Activated effector memory CD4-positive, alpha-beta T cell treated with Interleukin-2 at 50 U/mL for 16 hours (primary cell): Measurements from ENCODE around the gene BBS9.
"Not testable (repeated sequence)": the region's sequence is repeated elsewhere in the genome, so short reads cannot be mapped to it uniquely, and the experiment has no call there.

Experiments used
- DNase-seq: peaks from one replicate; pipeline ENCODE4 v3.0.0-alpha.2; 2020

The BBS9 gene

GRCh38 chr7:33286501-33286900 is 157.1 kb downstream of the BBS9 start:
- no peak for DNase-seq

GRCh38 chr7:33287738-33288137 is 158.4 kb downstream of the BBS9 start:
- no peak for DNase-seq

- DNase-seq: no peak
Measured at GRCh38 chr7:33298848-33299247, 169.5 kb downstream of the BBS9 start.

- no peak for DNase-seq
Measured at GRCh38 chr7:33299425-33299824, 170.1 kb downstream of the BBS9 start.

- no peak for DNase-seq
Measured at GRCh38 chr7:33300131-33300530, 170.8 kb downstream of the BBS9 start.

- DNase-seq: no peak
Measured at GRCh38 chr7:33300742-33301141, 171.4 kb downstream of the BBS9 start.

- not testable (repeated sequence) for DNase-seq
Measured at GRCh38 chr7:33303978-33304557, 174.7 kb downstream of the BBS9 start.

- DNase-seq: no peak
Measured at GRCh38 chr7:33307205-33307604, 177.8 kb downstream of the BBS9 start.

- DNase-seq: no peak
Measured at GRCh38 chr7:33310546-33310945, 181.2 kb downstream of the BBS9 start.

- DNase-seq: no peak
Measured at GRCh38 chr7:33325754-33326484, 196.6 kb downstream of the BBS9 start.

GRCh38 chr7:33326485-33326848 is 197.1 kb downstream of the BBS9 start:
- DNase-seq: no peak

GRCh38 chr7:33327427-33327826 is 198.1 kb downstream of the BBS9 start:
- DNase-seq: no peak

- DNase-seq: no peak
Measured at GRCh38 chr7:33334349-33334748, 205.0 kb downstream of the BBS9 start.

- DNase-seq: no peak
Measured at GRCh38 chr7:33336820-33337219, 207.5 kb downstream of the BBS9 start.

GRCh38 chr7:33339074-33339790 is 209.9 kb downstream of the BBS9 start:
- DNase-seq: no peak

- no peak for DNase-seq
Measured at GRCh38 chr7:33346055-33346454, 216.7 kb downstream of the BBS9 start.

GRCh38 chr7:33350577-33350976 is 221.2 kb downstream of the BBS9 start:
- no peak for DNase-seq

- no peak for DNase-seq
Measured at GRCh38 chr7:33351709-33352108, 222.3 kb downstream of the BBS9 start.

GRCh38 chr7:33354201-33354600 is 224.8 kb downstream of the BBS9 start:
- DNase-seq: no peak

- DNase-seq: no peak
Measured at GRCh38 chr7:33355386-33355785, 226.0 kb downstream of the BBS9 start.

- no peak for DNase-seq
Measured at GRCh38 chr7:33356336-33356735, 227.0 kb downstream of the BBS9 start.

- DNase-seq: no peak
Measured at GRCh38 chr7:33357846-33358245, 228.5 kb downstream of the BBS9 start.

- no peak for DNase-seq
Measured at GRCh38 chr7:33369888-33370287, 240.5 kb downstream of the BBS9 start.

- DNase-seq: no peak
Measured at GRCh38 chr7:33373195-33373594, 243.8 kb downstream of the BBS9 start.
